OCI-LY7 (cell line): ENCODE data around the gene PRR5L. TPM values are rescaled to one million over a fixed set of nuclear protein-coding genes. Genes with fewer than 3 reads are reported as not detected.

ENCODE experiments used
- BruUV-seq: library from RNA; stranded (reverse); fragments of 400-500 nt; replicated peaks from 2 replicates; lab custom pipeline; 2021; lab: Mats Ljungman, UMichigan
- CTCF ChIA-PET: fragments of 300-600 bp; sonication (Branson Sonifier 250); formaldehyde crosslinking; loops from one replicate; lab custom pipeline; 2022; ENCODE audit warnings: antibody characterized with exemption; ENCODE audit not compliant: unreplicated experiment; lab: Charles Lee
- POLR2A ChIA-PET: fragments of 300-600 bp; sonication (Branson Sonifier 250); formaldehyde crosslinking; loops from one replicate; lab custom pipeline; 2022; ENCODE audit warnings: antibody characterized with exemption; lab: Charles Lee
- DNase-seq: peaks from one replicate; pipeline ENCODE4 v3.0.0-alpha.2; 2015; ENCODE audit warnings: low spot score
- H2AFZ ChIP-seq: fragments of 200-600 bp; sonication (generic), shearing (Covaris generic); 2 replicates; pipeline ENCODE4 v1.6.1; 2014; ENCODE audit warnings: mild to moderate bottlenecking, antibody characterized with exemption, low read length, moderate library complexity
- H3K27ac ChIP-seq: fragments of 200-600 bp; sonication (generic); 2 replicates; pipeline ENCODE4 v1.5.1; 2014; ENCODE audit warnings: mixed run types, low read depth, mild to moderate bottlenecking, moderate library complexity, low read length, inconsistent platforms; ENCODE audit not compliant: poor library complexity, severe bottlenecking
- H3K36me3 ChIP-seq: fragments of 200-600 bp; sonication (generic); 2 replicates; pipeline ENCODE4 v1.6.1; 2014; ENCODE audit warnings: mild to moderate bottlenecking, antibody characterized with exemption, low read length, moderate library complexity, mixed read lengths; ENCODE audit not compliant: insufficient read depth
- H3K4me1 ChIP-seq: fragments of 200-600 bp; sonication (generic); 2 replicates; pipeline ENCODE4 v1.5.1; 2014; ENCODE audit warnings: mild to moderate bottlenecking, low read length; ENCODE audit not compliant: insufficient read depth, poor library complexity, severe bottlenecking
- H3K4me2 ChIP-seq: fragments of 200-600 bp; sonication (generic); 2 replicates; pipeline ENCODE4 v1.6.1; 2014; ENCODE audit warnings: mild to moderate bottlenecking, low read length
- H3K4me3 ChIP-seq: fragments of 200-600 bp; sonication (generic); 2 replicates; pipeline ENCODE4 v1.5.1; 2014; ENCODE audit warnings: mild to moderate bottlenecking, low read depth, low read length; ENCODE audit not compliant: poor library complexity, severe bottlenecking
- H3K79me2 ChIP-seq: fragments of 200-600 bp; sonication (generic); 2 replicates; pipeline ENCODE4 v1.6.1; 2016; ENCODE audit warnings: low read depth, mild to moderate bottlenecking, low read length, moderate library complexity, mixed read lengths; ENCODE audit not compliant: insufficient read depth
- H3K9me2 ChIP-seq: fragments of 200-600 bp; sonication (generic); 2 replicates; pipeline ENCODE4 v1.6.1; 2016; ENCODE audit warnings: mild to moderate bottlenecking, low read length, mixed read lengths; ENCODE audit not compliant: insufficient read depth
- H3K9me3 ChIP-seq: fragments of 200-600 bp; sonication (generic); 2 replicates; pipeline ENCODE4 v1.6.1; 2014; ENCODE audit warnings: mild to moderate bottlenecking, mixed run types, low read length, mixed read lengths
- H4K20me1 ChIP-seq: fragments of 200-600 bp; sonication (generic); 2 replicates; pipeline ENCODE4 v1.6.1; 2014; ENCODE audit warnings: mild to moderate bottlenecking, antibody characterized with exemption, low read length, moderate library complexity, mixed read lengths; ENCODE audit not compliant: insufficient read depth
- CTCF ChIP-seq: fragments of 200-600 bp; sonication (generic); conservative IDR thresholded peaks from 2 replicates; pipeline ENCODE4 v1.5.1; 2014; ENCODE audit warnings: mild to moderate bottlenecking, antibody characterized with exemption, low read length, moderate library complexity, mixed read lengths
- EZH2phosphoT487 ChIP-seq: fragments of 200-600 bp; sonication (generic); IDR thresholded peaks from 2 replicates; pipeline ENCODE4 v1.6.1; 2018; ENCODE audit warnings: low read depth, borderline replicate concordance, mild to moderate bottlenecking, mixed run types, antibody characterized with exemption, low read length, moderate library complexity, mixed read lengths
- intact Hi-C: fragments of 100-400 bp; cut with micrococcal nuclease; formaldehyde crosslinking; loops from one replicate; pipeline ENCODE4 v1.10.0; 2022; ENCODE audit not compliant: unreplicated experiment
- total RNA-seq, 2 experiments: library from RNA; depleted of rRNA in 1 of 2; stranded (reverse); fragments of >200 nt in 1 of 2; shearing (Covaris generic) in 1 of 2; gene quantifications; 2 replicates each; pipeline ENCODE4 v1.2.3, GENCODE V29; 2014 to 2022

PRR5L gene
- total RNA-seq, 2 experiments from 2014 or later: not detected

GRCh38 chr11:36309779-36310178 lies 13.7 kb downstream of the PRR5L start:
- intact Hi-C loops: no loop called here
- H3K4me2 ChIP-seq: no peak overlapping the region
- H3K79me2 ChIP-seq: no peaks in the 10 kb centered on the region
- H3K27ac ChIP-seq: no peak overlapping the region
- H4K20me1 ChIP-seq: no peaks in the 10 kb centered on the region
- H3K36me3 ChIP-seq: no peaks in the 10 kb centered on the region
- no peak for DNase-seq
- CTCF ChIA-PET: no interaction called here
- H3K9me3 ChIP-seq: no peaks in the 10 kb centered on the region
- H3K4me3 ChIP-seq: no peak overlapping the region
- no peak for TF ChIP-seq CTCF
- no peak for TF ChIP-seq EZH2phosphoT487
- no TSS peak for BruUV-seq
- H2AFZ ChIP-seq: no peak overlapping the region
- H3K9me2 ChIP-seq: no peaks in the 10 kb centered on the region
- no peaks in the 10 kb centered on the region for H3K4me1 ChIP-seq
- POLR2A ChIA-PET: interaction anchor here (1.1 kb wide), 1 partner anchor 20 kb away, joined by 3 read pairs; no protein-coding TSS in a partner anchor

DNA sequence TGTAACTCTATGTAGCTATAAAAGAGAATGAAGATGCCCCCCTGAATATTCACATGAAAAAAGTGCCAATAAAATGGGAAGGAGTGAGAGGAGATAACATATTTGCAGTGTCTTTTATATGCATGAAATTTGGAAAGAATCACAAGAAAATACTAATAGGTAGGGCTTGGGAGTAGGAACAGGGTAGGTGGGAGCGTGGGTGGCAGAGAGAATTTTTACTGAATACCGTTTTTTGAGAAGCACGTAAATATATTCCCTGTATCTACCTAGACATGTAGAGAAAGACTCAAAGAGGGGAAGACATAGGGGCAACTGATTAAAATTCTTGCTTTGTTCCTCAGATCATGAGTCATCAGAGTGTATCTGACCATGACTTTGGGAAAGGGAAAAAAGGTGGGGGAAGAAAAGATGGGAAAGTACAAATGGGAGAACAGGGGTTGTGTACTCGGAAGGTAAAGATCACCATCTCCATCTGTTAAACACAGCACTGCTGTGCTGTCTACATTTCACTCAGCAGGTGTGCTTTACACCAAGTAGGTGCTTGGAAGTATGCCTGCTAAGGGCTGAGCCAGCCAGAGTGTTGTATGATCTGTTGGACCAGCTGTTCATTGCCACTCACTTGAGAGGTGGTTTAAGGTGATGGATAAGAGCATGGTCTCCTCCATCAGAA lies 16.0 kb downstream of the PRR5L start:
- no peak overlapping the region for H3K4me3 ChIP-seq
- H3K9me3 ChIP-seq: no peaks in the 10 kb centered on the region
- no peak for DNase-seq
- intact Hi-C loops: no loop called here
- no peaks in the 10 kb centered on the region for H3K36me3 ChIP-seq
- CTCF ChIA-PET: no interaction called here
- H3K79me2 ChIP-seq: no peaks in the 10 kb centered on the region
- no peak overlapping the region for H3K27ac ChIP-seq
- POLR2A ChIA-PET: no interaction called here
- H4K20me1 ChIP-seq: no peaks in the 10 kb centered on the region
- H3K4me1 ChIP-seq: no peaks in the 10 kb centered on the region
- H3K4me2 ChIP-seq: no peak overlapping the region
- BruUV-seq: no TSS peak
- TF ChIP-seq CTCF: no peak
- TF ChIP-seq EZH2phosphoT487: no peak
- H2AFZ ChIP-seq: no peak overlapping the region
- H3K9me2 ChIP-seq: no peaks in the 10 kb centered on the region
